Central memory CD4-positive, alpha-beta T cell (primary cell): ENCODE data around the gene TBCD.
"Not testable (repeated sequence)": the region's sequence is repeated elsewhere in the genome, so short reads cannot be mapped to it uniquely, and the experiment has no call there.

Source experiments
- DNase-seq: peaks from one replicate; pipeline ENCODE4 v3.0.0; 2022

Gene TBCD

GRCh38 chr17:82942166-82943130 is 190.6 kb downstream of the TBCD start:
- DNase-seq, result no peak

GRCh38 chr17:82943339-82943738 is 191.5 kb downstream of the TBCD start:
- no peak for DNase-seq

GRCh38 chr17:82943751-82944150 is 191.9 kb downstream of the TBCD start:
- no peak for DNase-seq

GRCh38 chr17:82944990-82945389 is 193.1 kb downstream of the TBCD start:
- no peak for DNase-seq

GRCh38 chr17:82946081-82946480 is 194.2 kb downstream of the TBCD start:
- DNase-seq, result no peak

GRCh38 chr17:82947051-82947991 is 195.5 kb downstream of the TBCD start:
- no peak for DNase-seq

- no peak for DNase-seq
Observed at GRCh38 chr17:82948081-82948511, 196.2 kb downstream of the TBCD start.

- DNase-seq, result no peak
Observed at GRCh38 chr17:82948957-82949356, 197.1 kb downstream of the TBCD start.

GRCh38 chr17:82949361-82949760 is 197.5 kb downstream of the TBCD start:
- no peak for DNase-seq

- DNase-seq, result no peak
Observed at GRCh38 chr17:82949984-82950383, 198.1 kb downstream of the TBCD start.

- no peak for DNase-seq
Observed at GRCh38 chr17:82950525-82951102, 198.7 kb downstream of the TBCD start.

GRCh38 chr17:82952019-82952418 is 200.2 kb downstream of the TBCD start:
- no peak for DNase-seq

- DNase-seq, result not testable (repeated sequence)
Observed at GRCh38 chr17:82955106-82955505, 203.2 kb downstream of the TBCD start.

GRCh38 chr17:82955627-82956026 is 203.8 kb downstream of the TBCD start:
- DNase-seq, result not testable (repeated sequence)

- DNase-seq, result no peak
Observed at GRCh38 chr17:82956146-82956725, 204.4 kb downstream of the TBCD start.

- no peak for DNase-seq
Observed at GRCh38 chr17:82956726-82957468, 205.0 kb downstream of the TBCD start.

GRCh38 chr17:82957469-82957795 is 205.6 kb downstream of the TBCD start:
- DNase-seq, result no peak

GRCh38 chr17:82957961-82958561 is 206.2 kb downstream of the TBCD start:
- DNase-seq, result no peak

- no peak for DNase-seq
Observed at GRCh38 chr17:82959242-82959930, 207.5 kb downstream of the TBCD start.

- DNase-seq, result no peak
Observed at GRCh38 chr17:82959990-82960418, 208.1 kb downstream of the TBCD start.
